Measurements from ENCODE around the gene PPFIA1.
A peak's percentile ranks its signal among the peaks of the same experiment; 100 is the strongest.
"Not testable (repeated sequence)": the region's sequence is repeated elsewhere in the genome, so short reads cannot be mapped to it uniquely, and the experiment has no call there.

PPFIA1 gene

DNA sequence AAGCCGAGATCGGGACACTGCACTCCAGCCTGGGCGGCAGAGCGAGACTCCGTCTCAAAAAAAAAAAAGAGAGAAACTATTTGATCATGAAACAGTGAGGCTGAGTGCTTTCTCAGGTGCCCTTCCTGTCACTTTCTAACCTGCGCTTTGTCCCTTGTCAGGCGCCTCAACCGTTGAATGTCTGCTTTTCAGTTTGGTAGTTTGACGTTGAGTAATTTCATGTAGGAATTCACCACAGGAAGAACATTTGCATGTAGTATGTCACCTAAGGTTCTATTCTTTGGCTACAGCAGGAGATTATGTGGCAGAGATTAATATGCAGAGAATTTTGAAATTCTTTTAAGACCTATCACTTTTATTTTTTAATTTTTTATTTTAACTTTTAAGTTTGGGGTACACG is 57.2 kb downstream of the PPFIA1 start:
- Histone ChIP-seq H3K27ac (ENCODE audit: low read depth, low read length) (no peak overlapping the region), H3K36me3 (ENCODE audit: control insufficient read depth, insufficient read depth, low read length) (peaks cover 14% of the 10 kb centered on the region), H4K8ac (ENCODE audit: low read depth, low read length) (no peak overlapping the region), H2BK5ac (ENCODE audit: low read length) (no peak overlapping the region), H3K23ac (ENCODE audit: low read length) (no peak overlapping the region), H3K4me2 (ENCODE audit: low read length) (no peak overlapping the region), H2BK15ac (replicated peaks; ENCODE audit: low read depth) (no peak overlapping the region), H3K56ac (ENCODE audit: low read length) (no peak overlapping the region), H3K4ac (ENCODE audit: low read depth, low read length) (no peak overlapping the region), H2BK120ac (ENCODE audit: low read depth, low read length) (no peak overlapping the region), H3K18ac (ENCODE audit: low read length) (no peak overlapping the region), H3K4me3 (ENCODE audit: low read length) (no peak overlapping the region), H3K9ac (ENCODE audit: low read length) (no peak overlapping the region), H3K79me1 (ENCODE audit: low read length) (peaks cover 15% of the 10 kb centered on the region), H4K5ac (ENCODE audit: low read length) (no peak overlapping the region), H3K27me3 (ENCODE audit: insufficient read depth, low read length, poor library complexity) (no peaks in the 10 kb centered on the region), H3K79me2 (ENCODE audit: control insufficient read depth, insufficient read depth, low read length) (peaks cover 5% of the 10 kb centered on the region), H2AK5ac (ENCODE audit: low read length) (no peak overlapping the region), H3K4me1 (ENCODE audit: control insufficient read depth, low read depth, low read length) (no peaks in the 10 kb centered on the region)
- no CpG with 5 or more reads among the region's 10 CpGs for WGBS (ENCODE audit: extremely low coverage, insufficient coverage, low lambda C conversion rate)
- no peak for DNase-seq

DNA sequence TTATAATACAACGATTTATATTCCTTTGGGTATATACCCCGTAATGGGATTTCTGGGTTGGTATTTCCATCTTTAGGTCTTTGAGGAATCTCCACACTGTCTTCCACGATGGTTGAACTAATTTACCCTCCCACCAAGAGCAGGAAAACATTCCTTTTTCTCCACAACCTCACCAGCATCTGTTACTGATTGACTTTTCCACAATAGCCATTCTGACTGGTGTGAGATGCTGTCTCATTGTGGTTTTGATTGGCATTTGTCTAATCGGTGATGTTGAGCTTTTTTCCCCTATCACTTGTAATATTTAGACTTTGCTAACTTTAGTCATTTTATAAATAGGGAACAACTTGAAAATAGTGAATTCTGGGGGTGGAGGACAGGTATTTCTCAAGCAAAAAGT is 58.1 kb downstream of the PPFIA1 start:
- DNase-seq, result no peak
- Histone ChIP-seq H4K5ac (ENCODE audit: low read length) (no peak overlapping the region), H4K8ac (ENCODE audit: low read depth, low read length) (no peak overlapping the region), H3K79me1 (ENCODE audit: low read length) (peaks cover 7% of the 10 kb centered on the region), H3K4ac (ENCODE audit: low read depth, low read length) (no peak overlapping the region), H3K56ac (ENCODE audit: low read length) (no peak overlapping the region), H2BK15ac (replicated peaks; ENCODE audit: low read depth) (no peak overlapping the region), H3K79me2 (ENCODE audit: control insufficient read depth, insufficient read depth, low read length) (no peaks in the 10 kb centered on the region), H3K4me3 (ENCODE audit: low read length) (no peak overlapping the region), H2BK5ac (ENCODE audit: low read length) (no peak overlapping the region), H3K9ac (ENCODE audit: low read length) (no peak overlapping the region), H3K27ac (ENCODE audit: low read depth, low read length) (no peak overlapping the region), H2BK120ac (ENCODE audit: low read depth, low read length) (no peak overlapping the region), H3K23ac (ENCODE audit: low read length) (no peak overlapping the region), H3K18ac (ENCODE audit: low read length) (no peak overlapping the region), H2AK5ac (ENCODE audit: low read length) (no peak overlapping the region), H3K4me1 (ENCODE audit: control insufficient read depth, low read depth, low read length) (no peaks in the 10 kb centered on the region), H3K4me2 (ENCODE audit: low read length) (no peak overlapping the region), H3K36me3 (ENCODE audit: control insufficient read depth, insufficient read depth, low read length) (peaks cover 19% of the 10 kb centered on the region), H3K27me3 (ENCODE audit: insufficient read depth, low read length, poor library complexity) (no peaks in the 10 kb centered on the region)
- WGBS (ENCODE audit: extremely low coverage, insufficient coverage, low lambda C conversion rate), result no CpG with 5 or more reads among the region's 4 CpGs

DNA sequence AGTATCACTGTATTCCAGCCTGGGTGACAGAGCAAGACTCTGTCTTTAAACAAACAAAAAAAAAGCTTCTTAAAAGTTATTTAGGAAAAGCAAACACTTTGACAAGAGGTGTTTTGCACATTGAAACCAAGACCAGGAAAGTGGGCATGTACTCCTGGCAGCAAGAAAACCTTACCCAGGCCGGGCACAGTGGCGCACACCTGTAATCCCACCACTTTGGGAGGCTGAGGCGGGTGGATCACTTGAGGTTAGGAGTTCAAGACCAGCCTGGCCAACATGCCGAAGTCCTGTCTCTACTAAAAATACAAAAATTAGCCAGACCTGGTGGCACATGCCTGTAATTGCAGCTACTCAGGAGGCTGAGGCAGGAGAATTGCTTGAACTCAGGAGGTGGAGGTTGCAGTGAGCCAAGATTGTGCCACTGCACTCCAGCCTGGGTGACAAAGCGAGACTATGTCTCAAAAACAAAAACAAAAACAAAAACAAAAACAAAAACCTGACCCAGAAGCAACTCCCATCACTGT is 60.9 kb downstream of the PPFIA1 start:
- not testable (repeated sequence) for H4K8ac ChIP-seq (ENCODE audit: low read depth, low read length); DNase-seq; H3K9ac ChIP-seq (ENCODE audit: low read length); H3K27me3 ChIP-seq (ENCODE audit: insufficient read depth, low read length, poor library complexity); H2BK5ac ChIP-seq (ENCODE audit: low read length); H3K79me1 ChIP-seq (ENCODE audit: low read length); H3K23ac ChIP-seq (ENCODE audit: low read length); H4K5ac ChIP-seq (ENCODE audit: low read length); H3K18ac ChIP-seq (ENCODE audit: low read length); H3K4me2 ChIP-seq (ENCODE audit: low read length); H3K27ac ChIP-seq (ENCODE audit: low read depth, low read length); H3K4me1 ChIP-seq (ENCODE audit: control insufficient read depth, low read depth, low read length); H2BK120ac ChIP-seq (ENCODE audit: low read depth, low read length); H3K56ac ChIP-seq (ENCODE audit: low read length); H3K4me3 ChIP-seq (ENCODE audit: low read length); H2AK5ac ChIP-seq (ENCODE audit: low read length); H3K4ac ChIP-seq (ENCODE audit: low read depth, low read length); H3K79me2 ChIP-seq (ENCODE audit: control insufficient read depth, insufficient read depth, low read length); H2BK15ac ChIP-seq (replicated peaks; ENCODE audit: low read depth)
- no CpG with 5 or more reads among the region's 5 CpGs for WGBS (ENCODE audit: extremely low coverage, insufficient coverage, low lambda C conversion rate)
- H3K36me3 ChIP-seq (ENCODE audit: control insufficient read depth, insufficient read depth, low read length), result peaks cover 28% of the 10 kb centered on the region

DNA sequence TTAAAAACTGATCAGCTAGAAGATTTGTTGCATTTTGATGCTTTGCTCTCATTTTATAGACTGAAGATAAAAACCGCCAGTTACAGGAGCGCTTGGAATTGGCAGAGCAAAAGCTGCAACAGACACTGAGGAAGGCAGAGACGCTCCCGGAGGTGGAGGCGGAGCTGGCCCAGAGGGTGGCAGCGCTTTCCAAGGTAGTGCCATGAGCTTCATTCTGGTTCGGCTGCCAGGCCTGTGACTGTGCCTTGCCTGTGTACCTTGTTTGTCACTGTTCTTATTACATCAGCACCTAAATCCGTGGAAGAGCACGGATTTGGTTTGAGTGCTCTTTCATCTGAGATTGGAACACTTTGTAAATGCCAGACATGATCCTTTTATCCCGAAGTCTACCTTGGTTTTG is 61.4 kb downstream of the PPFIA1 start:
- Histone ChIP-seq H2BK15ac (replicated peaks; ENCODE audit: low read depth) (no peak overlapping the region), H3K4me2 (ENCODE audit: low read length) (no peak overlapping the region), H3K4ac (ENCODE audit: low read depth, low read length) (no peak overlapping the region), H4K5ac (ENCODE audit: low read length) (no peak overlapping the region), H4K8ac (ENCODE audit: low read depth, low read length) (no peak overlapping the region), H3K27me3 (ENCODE audit: insufficient read depth, low read length, poor library complexity) (no peaks in the 10 kb centered on the region), H3K79me1 (ENCODE audit: low read length) (peaks cover 1% of the 10 kb centered on the region), H2BK120ac (ENCODE audit: low read depth, low read length) (no peak overlapping the region), H3K4me3 (ENCODE audit: low read length) (no peak overlapping the region), H3K23ac (ENCODE audit: low read length) (no peak overlapping the region), H2BK5ac (ENCODE audit: low read length) (no peak overlapping the region), H2AK5ac (ENCODE audit: low read length) (no peak overlapping the region), H3K79me2 (ENCODE audit: control insufficient read depth, insufficient read depth, low read length) (no peaks in the 10 kb centered on the region), H3K36me3 (ENCODE audit: control insufficient read depth, insufficient read depth, low read length) (peaks cover 29% of the 10 kb centered on the region), H3K4me1 (ENCODE audit: control insufficient read depth, low read depth, low read length) (no peaks in the 10 kb centered on the region), H3K9ac (ENCODE audit: low read length) (no peak overlapping the region), H3K18ac (ENCODE audit: low read length) (no peak overlapping the region), H3K27ac (ENCODE audit: low read depth, low read length) (no peak overlapping the region), H3K56ac (ENCODE audit: low read length) (no peak overlapping the region)
- DNase-seq, result no peak
- WGBS (ENCODE audit: extremely low coverage, insufficient coverage, low lambda C conversion rate), result no CpG with 5 or more reads among the region's 10 CpGs

DNA sequence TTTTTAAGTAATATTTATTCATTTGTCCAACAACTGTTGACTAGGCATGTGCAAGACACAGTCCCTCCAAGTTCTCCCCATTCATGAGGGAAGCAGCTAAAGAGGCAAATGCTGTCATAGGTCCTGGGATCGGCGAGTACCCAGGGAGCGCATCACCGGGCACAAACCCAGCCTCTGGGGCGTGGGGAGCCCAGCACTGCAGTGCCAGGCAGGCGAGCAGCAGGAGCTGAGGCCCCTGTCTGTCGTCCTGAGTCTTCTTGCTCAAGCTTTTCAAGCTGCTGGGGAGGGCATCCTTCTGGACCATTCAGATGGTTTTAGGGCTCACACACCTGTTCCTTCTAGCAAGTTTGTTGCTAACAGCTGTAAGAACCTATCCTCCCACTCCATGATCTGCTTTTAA is 62.1 kb downstream of the PPFIA1 start:
- no peak overlapping the region for H3K18ac ChIP-seq (ENCODE audit: low read length)
- H4K8ac ChIP-seq (ENCODE audit: low read depth, low read length), result no peak overlapping the region
- no peak overlapping the region for H3K56ac ChIP-seq (ENCODE audit: low read length)
- H3K79me1 ChIP-seq (ENCODE audit: low read length), result peaks cover 1% of the 10 kb centered on the region
- H3K4me2 ChIP-seq (ENCODE audit: low read length), result no peak overlapping the region
- H3K36me3 ChIP-seq (ENCODE audit: control insufficient read depth, insufficient read depth, low read length), result peaks cover 26% of the 10 kb centered on the region
- H3K79me2 ChIP-seq (ENCODE audit: control insufficient read depth, insufficient read depth, low read length), result no peaks in the 10 kb centered on the region
- H3K23ac ChIP-seq (ENCODE audit: low read length), result no peak overlapping the region
- no CpG with 5 or more reads among the region's 7 CpGs for WGBS (ENCODE audit: extremely low coverage, insufficient coverage, low lambda C conversion rate)
- H3K4ac ChIP-seq (ENCODE audit: low read depth, low read length), result no peak overlapping the region
- no peak overlapping the region for H2BK15ac ChIP-seq (replicated peaks; ENCODE audit: low read depth)
- no peak overlapping the region for H3K4me3 ChIP-seq (ENCODE audit: low read length)
- no peak for DNase-seq
- H2AK5ac ChIP-seq (ENCODE audit: low read length), result no peak overlapping the region
- H3K27me3 ChIP-seq (ENCODE audit: insufficient read depth, low read length, poor library complexity), result no peaks in the 10 kb centered on the region
- no peaks in the 10 kb centered on the region for H3K4me1 ChIP-seq (ENCODE audit: control insufficient read depth, low read depth, low read length)
- no peak overlapping the region for H2BK120ac ChIP-seq (ENCODE audit: low read depth, low read length)
- H2BK5ac ChIP-seq (ENCODE audit: low read length), result no peak overlapping the region
- no peak overlapping the region for H3K27ac ChIP-seq (ENCODE audit: low read depth, low read length)
- no peak overlapping the region for H3K9ac ChIP-seq (ENCODE audit: low read length)
- no peak overlapping the region for H4K5ac ChIP-seq (ENCODE audit: low read length)

DNA sequence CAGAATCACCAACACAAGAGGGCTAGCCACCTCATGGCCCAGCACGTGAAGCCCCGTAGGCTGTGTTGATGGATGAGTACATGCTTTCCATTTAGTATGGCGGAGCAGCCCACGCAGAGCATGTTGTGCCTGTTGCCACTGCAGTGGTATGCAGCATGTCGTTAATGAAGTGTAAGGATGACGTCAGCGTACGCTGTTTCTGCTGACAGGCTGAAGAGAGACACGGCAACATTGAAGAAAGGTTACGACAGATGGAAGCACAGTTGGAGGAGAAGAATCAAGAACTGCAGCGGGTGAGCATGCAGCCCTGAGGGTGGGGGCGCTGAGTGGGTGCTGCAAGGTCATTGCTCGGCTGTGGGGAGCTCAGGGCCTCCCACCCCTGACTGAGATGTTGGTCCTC is 62.8 kb downstream of the PPFIA1 start:
- Histone ChIP-seq H3K4me1 (ENCODE audit: control insufficient read depth, low read depth, low read length) (no peaks in the 10 kb centered on the region), H3K23ac (ENCODE audit: low read length) (no peak overlapping the region), H2BK15ac (replicated peaks; ENCODE audit: low read depth) (no peak overlapping the region), H4K5ac (ENCODE audit: low read length) (no peak overlapping the region), H2AK5ac (ENCODE audit: low read length) (no peak overlapping the region), H3K4ac (ENCODE audit: low read depth, low read length) (no peak overlapping the region), H3K79me2 (ENCODE audit: control insufficient read depth, insufficient read depth, low read length) (no peaks in the 10 kb centered on the region), H3K4me3 (ENCODE audit: low read length) (no peak overlapping the region), H4K8ac (ENCODE audit: low read depth, low read length) (no peak overlapping the region), H3K18ac (ENCODE audit: low read length) (no peak overlapping the region), H3K4me2 (ENCODE audit: low read length) (no peak overlapping the region), H3K27me3 (ENCODE audit: insufficient read depth, low read length, poor library complexity) (no peaks in the 10 kb centered on the region), H2BK5ac (ENCODE audit: low read length) (no peak overlapping the region), H3K36me3 (ENCODE audit: control insufficient read depth, insufficient read depth, low read length) (peaks cover 26% of the 10 kb centered on the region), H2BK120ac (ENCODE audit: low read depth, low read length) (no peak overlapping the region), H3K9ac (ENCODE audit: low read length) (no peak overlapping the region), H3K56ac (ENCODE audit: low read length) (no peak overlapping the region), H3K79me1 (ENCODE audit: low read length) (peaks cover 1% of the 10 kb centered on the region), H3K27ac (ENCODE audit: low read depth, low read length) (no peak overlapping the region)
- DNase-seq, result peak; percentile 33
- no CpG with 5 or more reads among the region's 13 CpGs for WGBS (ENCODE audit: extremely low coverage, insufficient coverage, low lambda C conversion rate)
